ENCODE results near the gene GZMA. TPM values are rescaled to one million over a fixed set of nuclear protein-coding genes. Genes with fewer than 3 reads are reported as not detected.
"Not testable (repeated sequence)": the region's sequence is repeated elsewhere in the genome, so short reads cannot be mapped to it uniquely, and the experiment has no call there.

GZMA gene
- total RNA-seq, 1 donor from 2014 or later: not detected

GRCh38 chr5:55073211-55073610 is 29.2 kb upstream of the GZMA start:
- H3K36me3 Mint-ChIP-seq (ENCODE audit: unreplicated experiment): no peaks in the 10 kb centered on the region
- no peaks in the 10 kb centered on the region for H3K4me1 Mint-ChIP-seq (ENCODE audit: low read depth, unreplicated experiment)
- TF ChIP-seq, protein P1, sequence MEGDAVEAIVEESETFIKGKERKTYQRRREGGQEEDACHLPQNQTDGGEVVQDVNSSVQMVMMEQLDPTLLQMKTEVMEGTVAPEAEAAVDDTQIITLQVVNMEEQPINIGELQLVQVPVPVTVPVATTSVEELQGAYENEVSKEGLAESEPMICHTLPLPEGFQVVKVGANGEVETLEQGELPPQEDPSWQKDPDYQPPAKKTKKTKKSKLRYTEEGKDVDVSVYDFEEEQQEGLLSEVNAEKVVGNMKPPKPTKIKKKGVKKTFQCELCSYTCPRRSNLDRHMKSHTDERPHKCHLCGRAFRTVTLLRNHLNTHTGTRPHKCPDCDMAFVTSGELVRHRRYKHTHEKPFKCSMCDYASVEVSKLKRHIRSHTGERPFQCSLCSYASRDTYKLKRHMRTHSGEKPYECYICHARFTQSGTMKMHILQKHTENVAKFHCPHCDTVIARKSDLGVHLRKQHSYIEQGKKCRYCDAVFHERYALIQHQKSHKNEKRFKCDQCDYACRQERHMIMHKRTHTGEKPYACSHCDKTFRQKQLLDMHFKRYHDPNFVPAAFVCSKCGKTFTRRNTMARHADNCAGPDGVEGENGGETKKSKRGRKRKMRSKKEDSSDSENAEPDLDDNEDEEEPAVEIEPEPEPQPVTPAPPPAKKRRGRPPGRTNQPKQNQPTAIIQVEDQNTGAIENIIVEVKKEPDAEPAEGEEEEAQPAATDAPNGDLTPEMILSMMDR (IDR thresholded peaks at IDR 0.05; ENCODE audit: partially characterized antibody, unreplicated experiment): no peak
- H3K9me3 Mint-ChIP-seq (ENCODE audit: unreplicated experiment): no peaks in the 10 kb centered on the region
- no peak overlapping the region for H3K27ac Mint-ChIP-seq (ENCODE audit: unreplicated experiment)
- H3K27me3 Mint-ChIP-seq (ENCODE audit: unreplicated experiment): no peaks in the 10 kb centered on the region
- H3K4me3 Mint-ChIP-seq (ENCODE audit: unreplicated experiment): no peak overlapping the region
- DNase-seq: no peak

DNA sequence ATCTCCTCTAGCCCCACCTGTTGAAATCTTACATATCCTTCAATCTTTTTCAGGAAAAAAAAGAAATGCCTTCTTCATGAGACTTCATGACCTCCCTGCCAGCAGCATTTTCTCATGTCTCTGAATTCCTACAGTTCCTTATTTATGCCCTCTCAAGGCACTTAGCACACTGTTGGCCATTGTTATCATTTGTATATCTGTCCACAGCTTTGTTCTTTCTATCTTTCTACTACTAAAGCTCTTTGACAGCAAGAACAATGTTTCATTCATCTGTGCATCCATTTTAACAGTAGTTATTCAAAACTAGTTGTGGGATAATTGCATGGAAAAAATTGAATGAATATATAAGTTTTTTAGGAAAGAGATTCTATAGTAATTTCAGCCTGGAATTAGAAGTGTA is 20.9 kb upstream of the GZMA start:
- peaks cover 14% of the 10 kb centered on the region for H3K36me3 Mint-ChIP-seq (ENCODE audit: unreplicated experiment)
- peaks cover 14% of the 10 kb centered on the region for H3K9me3 Mint-ChIP-seq (ENCODE audit: unreplicated experiment)
- TF ChIP-seq, protein P1 (IDR thresholded peaks at IDR 0.05; ENCODE audit: partially characterized antibody, unreplicated experiment): no peak
- no peak for DNase-seq
- H3K27me3 Mint-ChIP-seq (ENCODE audit: unreplicated experiment): no peaks in the 10 kb centered on the region
- no peak overlapping the region for H3K4me3 Mint-ChIP-seq (ENCODE audit: unreplicated experiment)
- H3K4me1 Mint-ChIP-seq (ENCODE audit: low read depth, unreplicated experiment): no peaks in the 10 kb centered on the region
- H3K27ac Mint-ChIP-seq (ENCODE audit: unreplicated experiment): no peak overlapping the region

- not testable (repeated sequence) for H3K27ac Mint-ChIP-seq (ENCODE audit: unreplicated experiment); H3K4me1 Mint-ChIP-seq (ENCODE audit: low read depth, unreplicated experiment); DNase-seq; H3K36me3 Mint-ChIP-seq (ENCODE audit: unreplicated experiment); H3K27me3 Mint-ChIP-seq (ENCODE audit: unreplicated experiment); H3K9me3 Mint-ChIP-seq (ENCODE audit: unreplicated experiment); H3K4me3 Mint-ChIP-seq (ENCODE audit: unreplicated experiment)
These were observed 13.1 kb upstream of the GZMA start for GRCh38 chr5:55089301-55089700.

- H3K27me3 Mint-ChIP-seq (ENCODE audit: unreplicated experiment): not testable (repeated sequence)
These were observed 11.4 kb upstream of the GZMA start for GRCh38 chr5:55091011-55091410.

GRCh38 chr5:55096182-55096581 is 6.3 kb upstream of the GZMA start:
- H3K27ac Mint-ChIP-seq (ENCODE audit: unreplicated experiment): no peak overlapping the region
- DNase-seq: no peak
- TF ChIP-seq, protein P1 (IDR thresholded peaks at IDR 0.05; ENCODE audit: partially characterized antibody, unreplicated experiment): no peak
- no peaks in the 10 kb centered on the region for H3K36me3 Mint-ChIP-seq (ENCODE audit: unreplicated experiment)
- no peaks in the 10 kb centered on the region for H3K4me1 Mint-ChIP-seq (ENCODE audit: low read depth, unreplicated experiment)
- H3K4me3 Mint-ChIP-seq (ENCODE audit: unreplicated experiment): no peak overlapping the region
- peaks cover 3% of the 10 kb centered on the region for H3K27me3 Mint-ChIP-seq (ENCODE audit: unreplicated experiment)
- H3K9me3 Mint-ChIP-seq (ENCODE audit: unreplicated experiment): no peaks in the 10 kb centered on the region

More at GRCh38 chr5:55091011-55091410, 11.4 kb upstream of the GZMA start:
- H3K4me1 Mint-ChIP-seq (ENCODE audit: low read depth, unreplicated experiment); H3K36me3 Mint-ChIP-seq (ENCODE audit: unreplicated experiment); H3K27ac Mint-ChIP-seq (ENCODE audit: unreplicated experiment); H3K4me3 Mint-ChIP-seq (ENCODE audit: unreplicated experiment); DNase-seq; H3K9me3 Mint-ChIP-seq (ENCODE audit: unreplicated experiment): not testable (repeated sequence)

DNA sequence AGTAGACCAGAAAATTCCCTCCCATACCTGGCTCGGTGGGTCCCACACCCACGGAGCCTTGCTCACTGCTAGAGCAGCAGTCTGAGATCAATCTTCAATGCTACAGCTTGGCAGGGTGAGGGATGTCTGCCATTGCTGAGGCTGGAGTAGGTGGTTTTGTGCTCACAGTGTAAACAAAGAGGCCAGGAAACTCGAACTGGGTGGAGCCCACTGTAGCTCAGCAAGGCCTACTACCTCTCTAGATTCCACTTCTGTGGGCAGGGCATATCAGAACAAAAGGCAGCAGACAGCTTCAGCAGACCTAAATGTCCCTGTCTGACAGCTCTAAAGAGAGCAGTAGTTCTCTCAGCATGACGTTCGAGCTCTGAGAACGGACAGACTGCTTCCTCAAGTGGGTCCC is 5.6 kb upstream of the GZMA start:
- TF ChIP-seq, protein P1 (IDR thresholded peaks at IDR 0.05; ENCODE audit: partially characterized antibody, unreplicated experiment): no peak
- Mint-ChIP-seq H3K36me3 (ENCODE audit: unreplicated experiment) (no peaks in the 10 kb centered on the region), H3K9me3 (ENCODE audit: unreplicated experiment) (no peaks in the 10 kb centered on the region), H3K27me3 (ENCODE audit: unreplicated experiment) (peaks cover 3% of the 10 kb centered on the region), H3K27ac (ENCODE audit: unreplicated experiment) (no peak overlapping the region), H3K4me3 (ENCODE audit: unreplicated experiment) (no peak overlapping the region), H3K4me1 (ENCODE audit: low read depth, unreplicated experiment) (no peaks in the 10 kb centered on the region)
- no peak for DNase-seq

GRCh38 chr5:55101148-55101547 is 1.3 kb upstream of the GZMA start:
- H3K36me3 Mint-ChIP-seq (ENCODE audit: unreplicated experiment); H3K27me3 Mint-ChIP-seq (ENCODE audit: unreplicated experiment); H3K4me1 Mint-ChIP-seq (ENCODE audit: low read depth, unreplicated experiment); H3K9me3 Mint-ChIP-seq (ENCODE audit: unreplicated experiment); DNase-seq; H3K27ac Mint-ChIP-seq (ENCODE audit: unreplicated experiment); H3K4me3 Mint-ChIP-seq (ENCODE audit: unreplicated experiment): not testable (repeated sequence)

Measured in glutamatergic neuron (in vitro differentiated cells).